MM.1S (cell line): Measurements from ENCODE around the gene CERS6.

ENCODE experiments used
- EZH2 ChIP-seq: fragments of 300-600 bp; sonication (generic); optimal IDR thresholded peaks from 2 replicates; pipeline ENCODE3; 2017; ENCODE audit warnings: low read depth, mild to moderate bottlenecking, antibody characterized with exemption, low read length, mixed read lengths
- EZH2phosphoT487 ChIP-seq: fragments of 300-600 bp; sonication (generic); IDR thresholded peaks from 2 replicates; pipeline ENCODE4 v1.6.1; 2018; ENCODE audit warnings: antibody characterized with exemption, low read length
- TF ChIP-seq, protein P1 (sequence below): fragments of 300-600 bp; sonication (generic); IDR thresholded peaks from 2 replicates; pipeline ENCODE4 v1.5.1; 2016; ENCODE audit warnings: antibody characterized with exemption, low read length, mixed read lengths

- TF ChIP-seq EZH2 (no peak), EZH2phosphoT487 (no peak)
- TF ChIP-seq, protein P1, sequence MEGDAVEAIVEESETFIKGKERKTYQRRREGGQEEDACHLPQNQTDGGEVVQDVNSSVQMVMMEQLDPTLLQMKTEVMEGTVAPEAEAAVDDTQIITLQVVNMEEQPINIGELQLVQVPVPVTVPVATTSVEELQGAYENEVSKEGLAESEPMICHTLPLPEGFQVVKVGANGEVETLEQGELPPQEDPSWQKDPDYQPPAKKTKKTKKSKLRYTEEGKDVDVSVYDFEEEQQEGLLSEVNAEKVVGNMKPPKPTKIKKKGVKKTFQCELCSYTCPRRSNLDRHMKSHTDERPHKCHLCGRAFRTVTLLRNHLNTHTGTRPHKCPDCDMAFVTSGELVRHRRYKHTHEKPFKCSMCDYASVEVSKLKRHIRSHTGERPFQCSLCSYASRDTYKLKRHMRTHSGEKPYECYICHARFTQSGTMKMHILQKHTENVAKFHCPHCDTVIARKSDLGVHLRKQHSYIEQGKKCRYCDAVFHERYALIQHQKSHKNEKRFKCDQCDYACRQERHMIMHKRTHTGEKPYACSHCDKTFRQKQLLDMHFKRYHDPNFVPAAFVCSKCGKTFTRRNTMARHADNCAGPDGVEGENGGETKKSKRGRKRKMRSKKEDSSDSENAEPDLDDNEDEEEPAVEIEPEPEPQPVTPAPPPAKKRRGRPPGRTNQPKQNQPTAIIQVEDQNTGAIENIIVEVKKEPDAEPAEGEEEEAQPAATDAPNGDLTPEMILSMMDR = no peak
Measured at GRCh38 chr2:168529900-168530561, 74.0 kb downstream of the CERS6 start.
